ENCODE measurements around the gene SPEF1.

DNA sequence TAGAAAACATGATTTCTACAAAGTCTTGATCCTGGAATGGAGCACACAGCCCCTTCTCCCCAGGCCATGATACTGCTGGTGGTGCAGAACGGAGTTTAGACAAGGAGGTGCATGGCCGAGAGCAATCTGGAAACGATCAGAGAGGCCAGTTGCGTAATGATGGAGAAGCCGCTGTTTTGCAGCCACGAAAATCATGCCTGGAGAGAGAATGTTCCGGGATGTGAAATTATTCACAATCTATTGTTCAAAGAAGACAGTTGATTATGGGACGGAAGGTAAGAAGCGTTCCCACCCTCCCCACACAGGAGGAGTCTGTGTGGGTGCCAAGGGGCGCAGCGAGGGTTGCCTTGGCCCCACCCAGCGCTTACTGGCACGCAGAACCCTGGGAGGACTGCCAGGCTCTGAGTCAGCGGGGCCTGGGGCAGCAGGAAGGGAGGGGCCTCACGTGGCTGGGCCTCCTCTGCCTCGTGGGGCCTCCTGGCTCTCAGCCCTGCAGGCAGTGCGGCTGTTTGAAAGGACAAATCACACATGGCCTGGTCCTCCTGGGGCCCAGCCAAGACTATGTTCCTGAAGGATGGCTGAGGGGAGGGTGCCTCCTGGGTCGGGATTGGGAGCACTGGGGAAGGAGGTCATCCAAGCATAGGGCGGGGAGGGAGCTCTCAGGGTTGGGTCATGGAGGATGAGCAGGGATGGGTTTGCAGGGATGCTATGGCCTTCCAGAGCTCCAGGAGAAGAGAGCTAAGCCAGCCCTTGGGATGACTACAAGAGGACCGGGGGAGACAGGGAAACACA lies 30.4 kb upstream of the SPEF1 start:
- peak; percentile 0 to 76 for TF ChIP-seq POLR2A (IDR thresholded peaks at IDR 0.05)
- TF ChIP-seq, protein P1, sequence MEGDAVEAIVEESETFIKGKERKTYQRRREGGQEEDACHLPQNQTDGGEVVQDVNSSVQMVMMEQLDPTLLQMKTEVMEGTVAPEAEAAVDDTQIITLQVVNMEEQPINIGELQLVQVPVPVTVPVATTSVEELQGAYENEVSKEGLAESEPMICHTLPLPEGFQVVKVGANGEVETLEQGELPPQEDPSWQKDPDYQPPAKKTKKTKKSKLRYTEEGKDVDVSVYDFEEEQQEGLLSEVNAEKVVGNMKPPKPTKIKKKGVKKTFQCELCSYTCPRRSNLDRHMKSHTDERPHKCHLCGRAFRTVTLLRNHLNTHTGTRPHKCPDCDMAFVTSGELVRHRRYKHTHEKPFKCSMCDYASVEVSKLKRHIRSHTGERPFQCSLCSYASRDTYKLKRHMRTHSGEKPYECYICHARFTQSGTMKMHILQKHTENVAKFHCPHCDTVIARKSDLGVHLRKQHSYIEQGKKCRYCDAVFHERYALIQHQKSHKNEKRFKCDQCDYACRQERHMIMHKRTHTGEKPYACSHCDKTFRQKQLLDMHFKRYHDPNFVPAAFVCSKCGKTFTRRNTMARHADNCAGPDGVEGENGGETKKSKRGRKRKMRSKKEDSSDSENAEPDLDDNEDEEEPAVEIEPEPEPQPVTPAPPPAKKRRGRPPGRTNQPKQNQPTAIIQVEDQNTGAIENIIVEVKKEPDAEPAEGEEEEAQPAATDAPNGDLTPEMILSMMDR (IDR thresholded peaks at IDR 0.05), result no peak
